AG04449 (cell line): Measurements from ENCODE around the gene RNF149.
"Not testable (repeated sequence)": the region's sequence is repeated elsewhere in the genome, so short reads cannot be mapped to it uniquely, and the experiment has no call there.

Source experiments
- CTCF ChIA-PET: fragments of 350-600 bp; formaldehyde crosslinking; extraction: SDS; loops from one replicate; lab custom pipeline; 2021; ENCODE audit warnings: antibody characterized with exemption; lab: Yijun Ruan, JAX
- POLR2A ChIA-PET: fragments of 400-600, 350-600 bp; formaldehyde crosslinking; extraction: SDS; loops from one replicate; lab custom pipeline; 2020; ENCODE audit warnings: antibody characterized with exemption, inconsistent platforms; lab: Yijun Ruan, JAX
- DNase-seq: peaks from one replicate; pipeline ENCODE4 v3.0.0-alpha.2; 2010; ENCODE audit warnings: low read depth, low spot score
- H3K4me3 ChIP-seq: 2 replicates; pipeline ENCODE4 v1.5.1; 2011; ENCODE audit warnings: low read depth, mild to moderate bottlenecking, control low read depth, low read length
- CTCF ChIP-seq: IDR thresholded peaks from one replicate; pipeline ENCODE4 v1.5.1; 2011; ENCODE audit warnings: mild to moderate bottlenecking, moderate library complexity, low read length, control low read depth, inconsistent platforms; ENCODE audit not compliant: insufficient read depth; ENCODE audit errors: missing control alignments

Gene RNF149

DNA sequence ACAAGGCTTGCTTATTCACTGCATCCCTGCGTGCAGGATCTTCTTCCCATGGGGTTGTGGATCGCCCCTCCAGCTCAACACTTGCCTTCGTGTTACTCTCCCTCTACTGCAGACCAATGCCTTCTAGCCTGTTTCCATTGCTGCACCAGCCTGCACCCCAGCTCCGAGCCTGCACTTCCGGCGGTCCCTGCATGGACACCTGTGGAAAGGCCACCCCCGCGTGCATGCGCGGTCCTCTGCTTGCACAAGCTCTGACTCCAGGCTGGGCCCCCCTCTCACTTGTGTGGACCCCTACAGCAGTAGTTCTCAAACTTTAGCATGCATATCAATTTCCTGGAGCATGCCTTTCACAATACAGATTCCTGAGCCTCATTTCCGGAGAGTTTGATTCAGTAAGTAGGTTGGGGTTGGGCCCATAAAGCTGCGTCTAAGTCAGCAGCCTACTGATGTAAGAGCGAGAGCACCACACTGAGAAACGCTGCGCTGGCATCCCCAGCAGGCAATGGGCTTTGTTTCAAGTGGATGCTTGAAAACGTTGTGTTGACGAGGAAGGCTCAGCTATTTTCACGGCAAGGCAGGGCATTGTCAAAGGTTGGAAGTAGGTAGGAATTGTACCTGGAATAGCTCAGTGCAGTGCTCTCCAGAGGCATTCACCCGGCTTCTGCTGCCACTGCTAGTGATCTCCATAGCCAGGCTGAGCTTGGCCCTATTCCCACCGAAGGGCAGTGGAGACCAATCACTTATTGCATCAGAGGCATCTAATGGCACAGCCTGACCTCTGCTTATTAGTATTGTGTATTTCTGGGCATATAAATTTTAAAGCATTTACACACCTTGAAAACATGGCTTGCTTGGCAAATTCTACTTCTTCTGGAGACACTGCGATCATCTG, 46.2 kb upstream of the RNF149 start:
- H3K4me3 ChIP-seq = no peak overlapping the region
- POLR2A ChIA-PET = no interaction called here
- CTCF ChIA-PET = interaction anchor here (1.7 to 8.4 kb wide), 2 partner anchors 16 to 32 kb away, joined by 4 to 102 read pairs; partner anchors contain the start of gene CREG2
- no peak for DNase-seq
- TF ChIP-seq CTCF = no peak

DNA sequence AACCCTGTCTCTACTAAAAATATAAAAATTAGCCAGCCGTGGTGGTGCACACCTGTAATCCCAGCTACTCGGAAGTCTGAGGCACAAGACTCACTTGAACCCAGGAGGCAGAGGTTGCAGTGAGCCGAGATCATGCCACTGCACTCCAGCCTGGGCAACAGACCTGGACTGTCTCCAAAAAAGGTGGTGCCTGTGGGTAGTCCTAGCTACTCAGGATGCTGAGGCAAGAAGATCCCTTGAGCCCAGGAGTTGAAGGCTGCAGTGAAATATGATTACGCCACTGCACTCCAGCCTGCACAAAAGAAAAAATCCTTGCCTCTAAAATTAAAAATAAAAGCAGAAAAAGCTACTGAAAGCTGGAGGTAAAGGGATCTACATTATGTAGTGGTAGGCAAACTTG, 44.1 kb upstream of the RNF149 start:
- POLR2A ChIA-PET, DNase-seq, H3K4me3 ChIP-seq: not testable (repeated sequence)
- CTCF ChIA-PET = interaction anchor here (8.4 kb wide), 1 partner anchor 14 kb away, joined by 102 read pairs; no protein-coding TSS in a partner anchor

GRCh38 chr2:101351207-101351606, 42.7 kb upstream of the RNF149 start:
- ChIA-PET POLR2A (no interaction called here), CTCF (interaction anchor here (0.9 to 8.4 kb wide), 10 partner anchors 11 to 75 kb away, joined by 3 to 102 read pairs (median 4); partner anchors contain the start of gene CREG2)
- DNase-seq = no peak
- H3K4me3 ChIP-seq = no peak overlapping the region
- no peak for TF ChIP-seq CTCF

GRCh38 chr2:101349893-101350662, 41.6 kb upstream of the RNF149 start:
- H3K4me3 ChIP-seq = no peak overlapping the region
- TF ChIP-seq CTCF = peak; percentile 42
- ChIA-PET POLR2A (interaction anchor here (0.6 kb wide), 1 partner anchor 57 kb away, joined by 3 read pairs; no protein-coding TSS in a partner anchor), CTCF (interaction anchor here (0.5 to 8.4 kb wide), 18 partner anchors 8 to 482 kb away, joined by 3 to 102 read pairs (median 4); partner anchors contain the start of gene CREG2)
- DNase-seq = no peak

- H3K4me3 ChIP-seq = no peak overlapping the region
- no peak for TF ChIP-seq CTCF
- DNase-seq = no peak
- ChIA-PET CTCF (interaction anchor here (0.7 to 8.4 kb wide), 6 partner anchors 9 to 71 kb away, joined by 3 to 102 read pairs (median 6); partner anchors contain the start of gene CREG2), POLR2A (no interaction called here)
These were observed 40.4 kb upstream of the RNF149 start for GRCh38 chr2:101348883-101349282.

DNA sequence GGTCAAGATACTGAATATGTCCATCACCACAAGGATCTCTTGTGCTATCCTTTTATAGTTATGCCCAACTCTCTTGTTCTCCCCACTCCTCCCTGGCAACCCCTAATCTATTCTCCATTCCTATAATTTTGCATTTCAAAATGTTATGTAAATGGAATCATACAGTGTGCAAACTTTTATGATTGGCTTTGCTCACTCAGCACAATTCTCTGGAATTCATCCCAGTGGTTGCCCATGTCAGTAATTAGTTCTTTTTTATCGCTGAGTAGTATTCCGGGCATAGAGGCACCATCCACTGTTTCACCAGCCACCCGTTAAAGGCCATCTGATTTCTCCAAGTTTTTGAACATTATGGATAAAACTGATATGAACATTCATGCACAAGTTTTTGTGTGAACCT, 38.4 kb upstream of the RNF149 start:
- no peak for TF ChIP-seq CTCF
- no peak overlapping the region for H3K4me3 ChIP-seq
- POLR2A ChIA-PET = no interaction called here
- CTCF ChIA-PET = interaction anchor here (0.6 to 3.8 kb wide), 3 partner anchors 11 to 71 kb away, joined by 3 to 15 read pairs (median 3); partner anchors contain the start of gene CREG2
- no peak for DNase-seq
